ENCODE measurements around the gene TUBB2B. TPM values are rescaled to one million over a fixed set of nuclear protein-coding genes. Genes with fewer than 3 reads are reported as not detected.

The TUBB2B gene
- total RNA-seq, 1 donor from 2014 or later: 287 TPM

DNA sequence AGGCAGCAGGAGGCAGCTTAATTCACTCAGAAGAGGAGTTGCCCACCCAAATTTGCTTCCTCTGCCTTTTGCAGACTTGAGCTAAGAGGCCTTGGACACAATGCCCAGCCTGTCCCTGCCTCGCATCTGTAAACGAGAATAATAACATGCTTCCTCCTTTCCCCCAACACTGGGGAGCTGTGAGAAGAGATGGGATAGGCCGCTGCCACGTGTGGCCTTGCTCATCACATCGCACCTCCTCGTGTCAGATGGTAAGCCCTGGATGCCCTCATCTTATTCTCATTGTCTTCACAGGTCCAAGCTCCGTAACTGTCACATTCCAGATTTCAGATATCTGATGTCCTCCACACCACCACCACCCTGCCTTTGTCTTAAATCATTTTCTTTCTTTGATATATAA lies 13.1 kb upstream of the TUBB2B start:
- DNase-seq (ENCODE audit: low read depth): no peak
- TF ChIP-seq, protein P1, sequence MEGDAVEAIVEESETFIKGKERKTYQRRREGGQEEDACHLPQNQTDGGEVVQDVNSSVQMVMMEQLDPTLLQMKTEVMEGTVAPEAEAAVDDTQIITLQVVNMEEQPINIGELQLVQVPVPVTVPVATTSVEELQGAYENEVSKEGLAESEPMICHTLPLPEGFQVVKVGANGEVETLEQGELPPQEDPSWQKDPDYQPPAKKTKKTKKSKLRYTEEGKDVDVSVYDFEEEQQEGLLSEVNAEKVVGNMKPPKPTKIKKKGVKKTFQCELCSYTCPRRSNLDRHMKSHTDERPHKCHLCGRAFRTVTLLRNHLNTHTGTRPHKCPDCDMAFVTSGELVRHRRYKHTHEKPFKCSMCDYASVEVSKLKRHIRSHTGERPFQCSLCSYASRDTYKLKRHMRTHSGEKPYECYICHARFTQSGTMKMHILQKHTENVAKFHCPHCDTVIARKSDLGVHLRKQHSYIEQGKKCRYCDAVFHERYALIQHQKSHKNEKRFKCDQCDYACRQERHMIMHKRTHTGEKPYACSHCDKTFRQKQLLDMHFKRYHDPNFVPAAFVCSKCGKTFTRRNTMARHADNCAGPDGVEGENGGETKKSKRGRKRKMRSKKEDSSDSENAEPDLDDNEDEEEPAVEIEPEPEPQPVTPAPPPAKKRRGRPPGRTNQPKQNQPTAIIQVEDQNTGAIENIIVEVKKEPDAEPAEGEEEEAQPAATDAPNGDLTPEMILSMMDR (IDR thresholded peaks at IDR 0.05; ENCODE audit: insufficient read depth, low read length, poor library complexity, severe bottlenecking): no peak
- H3K27me3 ChIP-seq (ENCODE audit: control insufficient read depth, insufficient read depth, low read length): peaks cover 7% of the 10 kb centered on the region
- no peak overlapping the region for H3K4me3 ChIP-seq (ENCODE audit: low read depth, low read length)
- no peaks in the 10 kb centered on the region for H3K36me3 ChIP-seq (ENCODE audit: control insufficient read depth, insufficient read depth, low read length)

DNA sequence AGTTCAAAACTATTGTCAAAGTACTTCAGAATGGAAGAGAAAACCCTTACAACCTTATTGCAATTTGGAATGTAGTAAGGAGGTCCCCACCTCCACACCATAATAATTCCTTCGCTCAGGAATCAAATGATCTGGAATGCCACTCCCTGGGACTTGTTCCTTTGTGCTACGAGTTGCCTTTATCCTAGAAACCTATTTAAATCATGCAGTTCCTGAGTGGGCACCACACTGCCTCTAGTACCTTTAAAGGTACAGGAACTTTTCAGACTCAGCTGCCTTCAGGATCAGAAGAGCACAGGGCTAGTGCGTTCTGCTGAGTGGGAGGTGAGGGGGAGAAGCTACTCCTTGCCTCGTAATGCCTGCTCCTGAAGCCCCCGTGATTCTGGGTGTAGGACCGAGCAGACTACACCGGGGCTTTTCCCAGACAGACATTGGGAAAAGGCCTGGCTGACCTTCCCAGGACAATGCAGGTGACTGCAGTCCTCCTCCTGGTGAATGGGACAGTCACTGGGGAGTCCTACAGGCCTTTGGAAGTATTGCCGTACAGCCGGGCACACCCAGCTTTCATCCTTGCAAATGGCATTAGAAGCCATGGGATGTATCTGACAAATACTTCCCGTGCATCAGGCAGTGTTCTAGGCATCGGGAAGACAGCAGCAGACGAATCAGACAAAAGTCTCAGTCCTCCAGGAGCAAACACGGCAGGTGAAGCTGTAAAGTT lies 11.8 kb upstream of the TUBB2B start:
- TF ChIP-seq, protein P1 (IDR thresholded peaks at IDR 0.05; ENCODE audit: insufficient read depth, low read length, poor library complexity, severe bottlenecking): peak; percentile 19
- no peak overlapping the region for H3K4me3 ChIP-seq (ENCODE audit: low read depth, low read length)
- H3K36me3 ChIP-seq (ENCODE audit: control insufficient read depth, insufficient read depth, low read length): no peaks in the 10 kb centered on the region
- peaks cover 7% of the 10 kb centered on the region for H3K27me3 ChIP-seq (ENCODE audit: control insufficient read depth, insufficient read depth, low read length)
- no peak for DNase-seq (ENCODE audit: low read depth)

GRCh38 chr6:3237761-3238662 lies 10.6 kb upstream of the TUBB2B start:
- Histone ChIP-seq H3K27me3 (ENCODE audit: control insufficient read depth, insufficient read depth, low read length) (peaks cover 7% of the 10 kb centered on the region), H3K36me3 (ENCODE audit: control insufficient read depth, insufficient read depth, low read length) (no peaks in the 10 kb centered on the region), H3K4me3 (ENCODE audit: low read depth, low read length) (no peak overlapping the region)
- TF ChIP-seq, protein P1 (IDR thresholded peaks at IDR 0.05; ENCODE audit: insufficient read depth, low read length, poor library complexity, severe bottlenecking): no peak
- no peak for DNase-seq (ENCODE audit: low read depth)

DNA sequence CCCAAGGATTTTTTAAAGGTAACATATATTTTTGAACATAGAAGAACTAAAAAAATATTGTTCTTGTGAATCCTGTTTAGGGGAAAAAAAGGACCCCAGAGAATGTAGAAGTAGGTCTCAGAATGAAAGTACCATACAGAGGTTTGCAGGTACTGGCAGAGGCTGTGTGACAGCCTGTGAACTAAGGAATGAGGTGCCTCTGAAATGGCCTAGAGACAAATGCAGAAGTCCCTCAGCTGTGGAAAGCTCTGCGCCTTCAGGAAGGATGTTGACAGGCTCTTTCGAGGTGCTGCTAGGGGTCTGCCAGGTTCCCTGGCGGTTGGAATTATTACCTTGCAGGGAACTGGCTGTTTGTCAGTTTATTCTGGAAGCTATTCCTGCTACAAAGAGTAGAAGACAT lies 8.6 kb upstream of the TUBB2B start:
- H3K27me3 ChIP-seq (ENCODE audit: control insufficient read depth, insufficient read depth, low read length): peaks cover 7% of the 10 kb centered on the region
- no peak for DNase-seq (ENCODE audit: low read depth)
- TF ChIP-seq, protein P1 (IDR thresholded peaks at IDR 0.05; ENCODE audit: insufficient read depth, low read length, poor library complexity, severe bottlenecking): no peak

GRCh38 chr6:3235486-3235885 lies 8.0 kb upstream of the TUBB2B start:
- no peaks in the 10 kb centered on the region for H3K36me3 ChIP-seq (ENCODE audit: control insufficient read depth, insufficient read depth, low read length)
- TF ChIP-seq, protein P1 (IDR thresholded peaks at IDR 0.05; ENCODE audit: insufficient read depth, low read length, poor library complexity, severe bottlenecking): no peak

More for the DNA sequence above, 8.6 kb upstream of the TUBB2B start:
- no peaks in the 10 kb centered on the region for H3K36me3 ChIP-seq (ENCODE audit: control insufficient read depth, insufficient read depth, low read length)
- H3K4me3 ChIP-seq (ENCODE audit: low read depth, low read length): no peak overlapping the region

More at GRCh38 chr6:3235486-3235885, 8.0 kb upstream of the TUBB2B start:
- no peak for DNase-seq (ENCODE audit: low read depth)
- Histone ChIP-seq H3K4me3 (ENCODE audit: low read depth, low read length) (no peak overlapping the region), H3K27me3 (ENCODE audit: control insufficient read depth, insufficient read depth, low read length) (peaks cover 7% of the 10 kb centered on the region)

All from kidney epithelial cell (primary cell).